ENCODE data around the gene USP6NL. TPM values are rescaled to one million over a fixed set of nuclear protein-coding genes. Genes with fewer than 3 reads are reported as not detected.

Gene USP6NL
- total and polyA plus RNA-seq, 2 of the 8 experiments (the other 6 are each of a cell fraction or from before 2014, with no cell fraction given), result 10.9 to 28.8 TPM

GRCh38 chr10:11639362-11639761 is 27.9 kb upstream of the USP6NL start:
- Histone ChIP-seq H3K23me2 (ENCODE audit: low read depth, low read length) (no peaks in the 10 kb centered on the region), H2BK5ac (ENCODE audit: low read depth, low read length) (no peak overlapping the region), H3K18ac (ENCODE audit: extremely low read depth, low read length) (no peak overlapping the region), H3K27ac (ENCODE audit: low read depth, low read length) (no peak overlapping the region), H3K9ac (replicated peaks in 1 of 4; ENCODE audit: extremely low read depth in 1 of 4, low read depth in 3 of 4, low read length in 3 of 4) (no peak overlapping the region), H3K79me2 (ENCODE audit: control insufficient read depth in 1 of 2, insufficient read depth in 2 of 2, low read length in 2 of 2) (no peaks in the 10 kb centered on the region), H2BK20ac (ENCODE audit: low read length) (no peak overlapping the region), H3K79me1 (ENCODE audit: low read depth, low read length) (no peaks in the 10 kb centered on the region), H3K36me3 (ENCODE audit: control insufficient read depth in 2 of 4, insufficient read depth in 4 of 4, low read length in 3 of 4) (no peaks in the 10 kb centered on the region), H2AFZ (ENCODE audit: low read length) (no peak overlapping the region), H2AK5ac (ENCODE audit: low read depth, low read length) (no peak overlapping the region), H3K27me3 (replicated peaks in 1 of 4; ENCODE audit: control insufficient read depth in 3 of 4, extremely low read depth in 1 of 4, insufficient read depth in 3 of 4, low read length in 3 of 4) (no peaks in the 10 kb centered on the region), H2BK15ac (ENCODE audit: low read length) (no peak overlapping the region), H3K9me3 (ENCODE audit: insufficient read depth in 2 of 2, low read depth in 1 of 2, low read length in 1 of 2) (no peaks in the 10 kb centered on the region), H2BK120ac (replicated peaks; ENCODE audit: low read depth, low read length) (no peak overlapping the region), H3K23ac (ENCODE audit: insufficient read length) (no peak overlapping the region), H3K4me2 (ENCODE audit: insufficient read depth in 1 of 2, low read depth in 2 of 2, low read length in 2 of 2) (no peak overlapping the region), H4K5ac (ENCODE audit: insufficient read length, low read depth, low read length) (no peak overlapping the region), H3K56ac (replicated peaks; ENCODE audit: insufficient read length, low read depth, low read length) (no peak overlapping the region), H2BK12ac (ENCODE audit: low read depth, low read length) (no peak overlapping the region), H3K4ac (replicated peaks; ENCODE audit: insufficient read length, low read depth, low read length) (no peak overlapping the region), H3K14ac (ENCODE audit: insufficient read length) (no peak overlapping the region), H3K4me1 (replicated peaks in 1 of 4; ENCODE audit: control insufficient read depth in 3 of 4, insufficient read depth in 4 of 4, low read length in 3 of 4) (no peaks in the 10 kb centered on the region), H4K91ac (replicated peaks; ENCODE audit: insufficient read length, low read length) (no peak overlapping the region), H4K20me1 (replicated peaks in 1 of 2; ENCODE audit: control insufficient read depth in 1 of 2, insufficient read depth in 2 of 2, low read length in 2 of 2) (no peaks in the 10 kb centered on the region), H3K4me3 (ENCODE audit: extremely low read depth in 1 of 4, insufficient read depth in 2 of 4, low read depth in 3 of 4, low read length in 4 of 4) (no peak overlapping the region), H4K8ac (ENCODE audit: extremely low read depth, insufficient read depth, low read length) (no peak overlapping the region)
- FAIRE-seq (no peak), DNase-seq (ENCODE audit: low read depth in 1 of 2, low spot score in 2 of 2) (no peak)
- ChIA-PET CTCF (ENCODE audit: partially characterized antibody) (interaction anchor here (1.0 kb wide), 1 partner anchor 76 kb away, joined by 3 read pairs; no protein-coding TSS in a partner anchor), POLR2A (ENCODE audit: partially characterized antibody) (interaction anchor here (0.7 kb wide), 1 partner anchor 71 kb away, joined by 3 read pairs; no protein-coding TSS in a partner anchor)
- WGBS, 2 experiments (ENCODE audit: extremely low coverage in 1 of 2, insufficient coverage in 1 of 2, insufficient read length in 1 of 2, insufficient replicate concordance in 2 of 2, low coverage in 1 of 2, low lambda C conversion rate in 2 of 2, missing lambda C conversion rate in 1 of 2), result 88% methylated on average over 3 of the region's 3 CpGs; no CpG with 5 or more reads in 1 of the 2 experiments
- no peak for TF ChIP-seq CTCF (IDR thresholded peaks at IDR 0.05; ENCODE audit: control extremely low read depth in 1 of 3, insufficient read depth in 1 of 3, low read depth in 1 of 3, low read length in 3 of 3)
- no peak for TF ChIP-seq JUN (IDR thresholded peaks at IDR 0.05; ENCODE audit: low read depth, low read length)
- TF ChIP-seq BACH1 (IDR thresholded peaks at IDR 0.05; ENCODE audit: low read length), result no peak
- TF ChIP-seq CBX8 (IDR thresholded peaks at IDR 0.05; ENCODE audit: borderline replicate concordance, low read depth, low read length), result no peak
- no peak for TF ChIP-seq E2F6 (IDR thresholded peaks at IDR 0.05)
- TF ChIP-seq BCL11A (IDR thresholded peaks at IDR 0.05; ENCODE audit: low read depth in 2 of 2, low read length in 2 of 2), result no peak
- no peak for TF ChIP-seq NANOG (IDR thresholded peaks at IDR 0.05; ENCODE audit: insufficient read depth, low read depth, low read length, poor library complexity, severe bottlenecking)
- TF ChIP-seq CBX5 (IDR thresholded peaks at IDR 0.05; ENCODE audit: low read depth, low read length), result no peak
- no peak for TF ChIP-seq RNF2 (IDR thresholded peaks at IDR 0.05; ENCODE audit: borderline replicate concordance, low read depth, low read length, missing control alignments, poor library complexity, severe bottlenecking)
- TF ChIP-seq POLR2AphosphoS5 (IDR thresholded peaks at IDR 0.05; ENCODE audit: low read depth, low read length), result no peak
- no peak for TF ChIP-seq SIX5 (IDR thresholded peaks at IDR 0.05; ENCODE audit: low read depth, low read length)
